NCI-H2227 (cell line): ENCODE results near the gene DPAGT1.
A peak's percentile ranks its signal among the peaks of the same experiment; 100 is the strongest.
"Not testable (repeated sequence)": the region's sequence is repeated elsewhere in the genome, so short reads cannot be mapped to it uniquely, and the experiment has no call there.

Experiments used
- DNase-seq: peaks from one replicate; lab custom pipeline; 2025; ENCODE audit not compliant: unreplicated experiment; lab: John Stamatoyannopoulos, UW

DPAGT1 gene

GRCh38 chr11:119062779-119063178, 38.9 kb downstream of the DPAGT1 start:
- no peak for DNase-seq

GRCh38 chr11:119061256-119061655, 40.4 kb downstream of the DPAGT1 start:
- DNase-seq = no peak

- not testable (repeated sequence) for DNase-seq
Observed at GRCh38 chr11:119059128-119059527, 42.5 kb downstream of the DPAGT1 start.

- peak; percentile 95 for DNase-seq
Observed at GRCh38 chr11:119057000-119057769, 44.5 kb downstream of the DPAGT1 start, which contains the start of gene HYOU1. HYOU1 (minus strand) TSS chr11:119057205; CDS start chr11:119056160, 1,045 bp downstream.

GRCh38 chr11:119056421-119056999, 45.1 kb downstream of the DPAGT1 start:
- peak; percentile 42 for DNase-seq

- no peak for DNase-seq
Observed at GRCh38 chr11:119055901-119056300, 45.8 kb downstream of the DPAGT1 start.

- no peak for DNase-seq
Observed at GRCh38 chr11:119054418-119054817, 47.2 kb downstream of the DPAGT1 start.

- DNase-seq = no peak
Observed at GRCh38 chr11:119052163-119052814, 49.4 kb downstream of the DPAGT1 start.

GRCh38 chr11:119051440-119052162, 50.1 kb downstream of the DPAGT1 start:
- no peak for DNase-seq

- no peak for DNase-seq
Observed at GRCh38 chr11:119049081-119049480, 52.6 kb downstream of the DPAGT1 start.

- DNase-seq = no peak
Observed at GRCh38 chr11:119048644-119049043, 53.0 kb downstream of the DPAGT1 start.

- DNase-seq = no peak
Observed at GRCh38 chr11:119047205-119047604, 54.4 kb downstream of the DPAGT1 start.
